Smooth muscle cell (in vitro differentiated cells): ENCODE results near the gene SLC12A1. TPM values are rescaled to one million over a fixed set of nuclear protein-coding genes. Genes with fewer than 3 reads are reported as not detected.

ENCODE experiments used
- DNase-seq: peaks from one replicate; lab custom pipeline; 2025; ENCODE audit not compliant: unreplicated experiment; lab: John Stamatoyannopoulos, UW
- H2AFZ ChIP-seq: fragments of 200-600 bp; sonication (generic); 2 replicates; pipeline ENCODE4 v1.6.0; 2016; ENCODE audit warnings: antibody characterized with exemption, low read depth, mild to moderate bottlenecking
- H3F3A ChIP-seq: fragments of 200-600 bp; sonication (generic); 2 replicates; pipeline ENCODE4 v1.6.0; 2017; ENCODE audit warnings: antibody characterized with exemption, low read depth
- H3K27ac ChIP-seq: fragments of 200-600 bp; sonication (generic); 2 replicates; pipeline ENCODE4 v1.5.1; 2016; ENCODE audit warnings: low read depth, mild to moderate bottlenecking
- H3K27me3 ChIP-seq: fragments of 200-600 bp; sonication (generic); 2 replicates; pipeline ENCODE4 v1.6.1; 2016; ENCODE audit warnings: low read depth, mild to moderate bottlenecking
- H3K36me3 ChIP-seq: fragments of 200-600 bp; sonication (generic); 2 replicates; pipeline ENCODE4 v1.5.1; 2016; ENCODE audit warnings: low read depth
- H3K4me1 ChIP-seq: fragments of 200-600 bp; sonication (generic); 2 replicates; pipeline ENCODE4 v1.5.1; 2016; ENCODE audit warnings: low read depth
- H3K4me2 ChIP-seq: fragments of 200-600 bp; sonication (generic); 2 replicates; pipeline ENCODE4 v1.6.0; 2016; ENCODE audit warnings: mild to moderate bottlenecking
- H3K4me3 ChIP-seq: fragments of 200-600 bp; sonication (generic); 2 replicates; pipeline ENCODE4 v1.5.1; 2016; ENCODE audit warnings: mild to moderate bottlenecking
- H3K79me2 ChIP-seq: fragments of 200-600 bp; sonication (generic); 2 replicates; pipeline ENCODE4 v1.6.0; 2016; ENCODE audit warnings: low read depth, mild to moderate bottlenecking
- H3K9ac ChIP-seq: fragments of 200-600 bp; sonication (generic); 2 replicates; pipeline ENCODE4 v1.6.0; 2016; ENCODE audit warnings: low read depth
- H3K9me3 ChIP-seq: fragments of 200-600 bp; sonication (generic); replicated peaks from 2 replicates; pipeline ENCODE4 v1.5.1; 2016; ENCODE audit warnings: low read depth
- H4K20me1 ChIP-seq: fragments of 200-600 bp; sonication (generic); 2 replicates; pipeline ENCODE4 v1.6.0; 2016; ENCODE audit warnings: low read depth
- WGBS: methylation state at CpG from one replicate; pipeline ENCODE4 v1.1.7; 2016; ENCODE audit warnings: low lambda C conversion rate; 5-methylcytosine and 5-hydroxymethylcytosine counted together
- polyA plus RNA-seq: library from polyadenylated mRNA; unstranded; fragments of >200 nt; fragmentation: Nextera tagmentation; extraction: Ambion mirVana; gene quantifications from 2 replicates; pipeline ENCODE4 v1.2.1, GENCODE V29; 2016
- total RNA-seq: library from RNA; depleted of rRNA; stranded (reverse); fragments of >200 nt; gene quantifications from 2 replicates; pipeline ENCODE4 v1.2.3, GENCODE V29; 2014
- TF ChIP-seq, protein P1 (sequence below): fragments of 200-600 bp; sonication (generic); IDR thresholded peaks from 2 replicates; pipeline ENCODE4 v1.5.1; 2017; ENCODE audit warnings: borderline replicate concordance, mild to moderate bottlenecking, antibody characterized with exemption; ENCODE audit not compliant: insufficient read depth, poor library complexity, severe bottlenecking

Gene SLC12A1
- total and polyA plus RNA-seq, 2 experiments from 2014 or later = not detected

- no peak overlapping the region for H3K4me2 ChIP-seq
- H4K20me1 ChIP-seq = no peaks in the 10 kb centered on the region
- H3K4me3 ChIP-seq = no peak overlapping the region
- no peak overlapping the region for H2AFZ ChIP-seq
- TF ChIP-seq, protein P1, sequence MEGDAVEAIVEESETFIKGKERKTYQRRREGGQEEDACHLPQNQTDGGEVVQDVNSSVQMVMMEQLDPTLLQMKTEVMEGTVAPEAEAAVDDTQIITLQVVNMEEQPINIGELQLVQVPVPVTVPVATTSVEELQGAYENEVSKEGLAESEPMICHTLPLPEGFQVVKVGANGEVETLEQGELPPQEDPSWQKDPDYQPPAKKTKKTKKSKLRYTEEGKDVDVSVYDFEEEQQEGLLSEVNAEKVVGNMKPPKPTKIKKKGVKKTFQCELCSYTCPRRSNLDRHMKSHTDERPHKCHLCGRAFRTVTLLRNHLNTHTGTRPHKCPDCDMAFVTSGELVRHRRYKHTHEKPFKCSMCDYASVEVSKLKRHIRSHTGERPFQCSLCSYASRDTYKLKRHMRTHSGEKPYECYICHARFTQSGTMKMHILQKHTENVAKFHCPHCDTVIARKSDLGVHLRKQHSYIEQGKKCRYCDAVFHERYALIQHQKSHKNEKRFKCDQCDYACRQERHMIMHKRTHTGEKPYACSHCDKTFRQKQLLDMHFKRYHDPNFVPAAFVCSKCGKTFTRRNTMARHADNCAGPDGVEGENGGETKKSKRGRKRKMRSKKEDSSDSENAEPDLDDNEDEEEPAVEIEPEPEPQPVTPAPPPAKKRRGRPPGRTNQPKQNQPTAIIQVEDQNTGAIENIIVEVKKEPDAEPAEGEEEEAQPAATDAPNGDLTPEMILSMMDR = no peak
- H3K79me2 ChIP-seq = no peaks in the 10 kb centered on the region
- no peaks in the 10 kb centered on the region for H3K27me3 ChIP-seq
- WGBS = 95% methylated on average over 4 of the region's 4 CpGs
- H3K27ac ChIP-seq = no peak overlapping the region
- DNase-seq = no peak
- no peaks in the 10 kb centered on the region for H3K36me3 ChIP-seq
- no peaks in the 10 kb centered on the region for H3F3A ChIP-seq
- H3K9ac ChIP-seq = no peak overlapping the region
- H3K9me3 ChIP-seq = no peaks in the 10 kb centered on the region
- H3K4me1 ChIP-seq = no peaks in the 10 kb centered on the region
Observed at GRCh38 chr15:48239334-48239733, 33.2 kb downstream of the SLC12A1 start.

DNA sequence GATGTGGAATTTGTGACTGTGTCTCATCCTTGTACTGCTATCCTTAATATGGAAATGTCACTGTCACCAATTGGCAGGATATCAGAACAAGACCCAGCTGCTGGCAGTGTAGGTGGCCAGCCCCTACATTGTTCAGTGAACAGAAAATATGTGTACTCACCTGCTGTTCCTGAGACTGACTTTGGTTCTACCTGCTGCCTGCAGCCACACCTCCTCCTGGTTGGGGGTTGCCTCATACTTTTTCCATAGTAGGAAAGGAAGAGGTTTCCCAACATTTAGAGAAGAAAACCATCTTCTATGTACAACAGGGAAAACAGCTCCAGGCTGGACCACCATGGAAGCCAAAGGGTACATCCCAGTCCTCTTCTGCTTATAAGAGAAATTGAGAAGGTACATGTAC is 35.9 kb downstream of the SLC12A1 start:
- H3K79me2 ChIP-seq = no peaks in the 10 kb centered on the region
- no peaks in the 10 kb centered on the region for H3F3A ChIP-seq
- no peak overlapping the region for H3K4me2 ChIP-seq
- H3K9ac ChIP-seq = no peak overlapping the region
- no peak overlapping the region for H2AFZ ChIP-seq
- H4K20me1 ChIP-seq = no peaks in the 10 kb centered on the region
- H3K4me3 ChIP-seq = no peak overlapping the region
- no peak overlapping the region for H3K27ac ChIP-seq
- H3K27me3 ChIP-seq = no peaks in the 10 kb centered on the region
- no peaks in the 10 kb centered on the region for H3K4me1 ChIP-seq
- H3K9me3 ChIP-seq = no peaks in the 10 kb centered on the region
- TF ChIP-seq, protein P1 = no peak
- no peaks in the 10 kb centered on the region for H3K36me3 ChIP-seq
- DNase-seq = no peak

GRCh38 chr15:48242535-48242934 is 36.4 kb downstream of the SLC12A1 start:
- Histone ChIP-seq H3K79me2 (no peaks in the 10 kb centered on the region), H4K20me1 (no peaks in the 10 kb centered on the region), H3K4me1 (no peaks in the 10 kb centered on the region), H3K9me3 (no peaks in the 10 kb centered on the region), H3K4me2 (no peak overlapping the region), H3F3A (no peaks in the 10 kb centered on the region), H3K36me3 (no peaks in the 10 kb centered on the region), H3K9ac (no peak overlapping the region), H3K4me3 (no peak overlapping the region), H3K27ac (no peak overlapping the region), H3K27me3 (no peaks in the 10 kb centered on the region), H2AFZ (no peak overlapping the region)
- no peak for DNase-seq
- TF ChIP-seq, protein P1 = no peak
- WGBS = 89% methylated on average over 4 of the region's 4 CpGs

GRCh38 chr15:48244921-48245320 is 38.8 kb downstream of the SLC12A1 start:
- H3K36me3 ChIP-seq = no peaks in the 10 kb centered on the region
- no peak overlapping the region for H3K27ac ChIP-seq
- H3K9me3 ChIP-seq = no peaks in the 10 kb centered on the region
- no peaks in the 10 kb centered on the region for H3F3A ChIP-seq
- no peak overlapping the region for H3K4me3 ChIP-seq
- DNase-seq = no peak
- WGBS = 89% methylated on average over 1 of the region's 1 CpG
- no peaks in the 10 kb centered on the region for H3K79me2 ChIP-seq
- H4K20me1 ChIP-seq = no peaks in the 10 kb centered on the region
- no peak overlapping the region for H2AFZ ChIP-seq
- TF ChIP-seq, protein P1 = no peak
- H3K4me1 ChIP-seq = no peaks in the 10 kb centered on the region
- no peak overlapping the region for H3K9ac ChIP-seq
- no peak overlapping the region for H3K4me2 ChIP-seq
- no peaks in the 10 kb centered on the region for H3K27me3 ChIP-seq
